ENCODE results near the gene PTPRD.

DNA sequence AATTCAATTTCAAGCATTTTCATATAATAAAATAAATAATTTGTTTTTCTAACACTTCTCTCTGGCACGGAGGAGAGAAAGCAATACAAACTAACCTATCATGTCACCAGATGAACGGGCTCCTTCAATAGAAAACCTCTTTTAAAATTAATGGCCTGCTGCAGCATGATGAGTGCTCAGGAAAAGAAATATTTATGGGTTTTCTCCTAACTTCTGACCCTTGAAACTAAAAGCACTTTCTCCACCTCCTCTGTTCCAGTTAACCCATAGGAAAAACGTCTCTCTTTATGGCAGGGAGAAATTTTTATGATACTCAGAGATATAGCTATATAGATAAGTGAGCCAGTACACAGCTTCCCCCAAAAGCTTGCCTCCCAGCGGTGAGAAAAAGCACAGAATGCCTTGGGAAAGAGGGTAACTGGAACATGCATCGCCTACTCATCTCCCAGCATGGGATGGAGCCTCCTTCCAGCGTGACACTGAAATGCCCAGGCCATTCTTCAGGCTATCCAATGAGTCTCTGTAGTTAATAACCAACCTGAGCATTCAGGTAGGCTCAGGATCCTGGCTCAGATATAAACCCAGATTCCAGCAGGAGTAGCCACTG, 1850.2 kb downstream of the PTPRD start:
- TF ChIP-seq, protein P1, sequence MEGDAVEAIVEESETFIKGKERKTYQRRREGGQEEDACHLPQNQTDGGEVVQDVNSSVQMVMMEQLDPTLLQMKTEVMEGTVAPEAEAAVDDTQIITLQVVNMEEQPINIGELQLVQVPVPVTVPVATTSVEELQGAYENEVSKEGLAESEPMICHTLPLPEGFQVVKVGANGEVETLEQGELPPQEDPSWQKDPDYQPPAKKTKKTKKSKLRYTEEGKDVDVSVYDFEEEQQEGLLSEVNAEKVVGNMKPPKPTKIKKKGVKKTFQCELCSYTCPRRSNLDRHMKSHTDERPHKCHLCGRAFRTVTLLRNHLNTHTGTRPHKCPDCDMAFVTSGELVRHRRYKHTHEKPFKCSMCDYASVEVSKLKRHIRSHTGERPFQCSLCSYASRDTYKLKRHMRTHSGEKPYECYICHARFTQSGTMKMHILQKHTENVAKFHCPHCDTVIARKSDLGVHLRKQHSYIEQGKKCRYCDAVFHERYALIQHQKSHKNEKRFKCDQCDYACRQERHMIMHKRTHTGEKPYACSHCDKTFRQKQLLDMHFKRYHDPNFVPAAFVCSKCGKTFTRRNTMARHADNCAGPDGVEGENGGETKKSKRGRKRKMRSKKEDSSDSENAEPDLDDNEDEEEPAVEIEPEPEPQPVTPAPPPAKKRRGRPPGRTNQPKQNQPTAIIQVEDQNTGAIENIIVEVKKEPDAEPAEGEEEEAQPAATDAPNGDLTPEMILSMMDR (IDR thresholded peaks at IDR 0.05) = no peak
- TF ChIP-seq POLR2A (IDR thresholded peaks at IDR 0.05) (no peak), EP300 (IDR thresholded peaks at IDR 0.05) (no peak)

All from ovary (tissue), 3 donors.